Measurements from ENCODE around the gene SH3RF1.

DNA sequence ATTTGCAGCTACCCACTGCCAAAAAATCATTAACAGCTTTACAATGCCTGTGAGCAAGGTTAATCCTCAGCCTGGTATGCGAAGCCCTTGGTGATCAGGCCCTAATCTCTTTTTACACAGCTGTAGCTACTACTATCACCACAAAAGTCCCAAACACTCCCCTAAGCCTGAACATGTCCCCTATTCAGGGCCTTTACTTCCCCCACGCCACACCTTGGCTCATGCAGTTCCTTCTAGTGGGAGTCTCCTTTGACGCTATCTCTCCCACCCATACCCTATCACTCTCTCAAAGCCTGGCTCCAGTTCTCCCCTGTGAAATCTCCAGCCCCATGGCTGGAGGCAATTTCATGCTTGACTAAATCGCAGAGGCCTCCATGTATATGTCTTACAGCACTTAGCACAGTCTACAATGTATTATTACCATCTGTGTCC, 170.1 kb downstream of the SH3RF1 start:
- no peak for TF ChIP-seq CTCF (conservative IDR thresholded peaks at IDR 0.05; ENCODE audit: low read depth in 2 of 2)
- TF ChIP-seq EZH2 (IDR thresholded peaks at IDR 0.05; ENCODE audit: low read depth, unreplicated experiment), result no peak
- no peak for TF ChIP-seq JUNB (IDR thresholded peaks at IDR 0.05; ENCODE audit: unreplicated experiment)

All from GM23338 (cell line).